Activated B cell treated with CpG ODN at 0.5 μM for 24 hours (primary cell): ENCODE measurements around the gene SAMD8. TPM values are rescaled to one million over a fixed set of nuclear protein-coding genes. Genes with fewer than 3 reads are reported as not detected.
"Not testable (repeated sequence)": the region's sequence is repeated elsewhere in the genome, so short reads cannot be mapped to it uniquely, and the experiment has no call there.

ENCODE experiments used
- ATAC-seq: fragments of 200-7000 bp; cut with Tn5 transposase; one replicate; pipeline ENCODE4 v1.10.0; 2021; ENCODE audit warnings: low read depth, mild to moderate bottlenecking, moderate library complexity
- CTCF ChIA-PET: fragments of 350-600 bp; sonication (Branson Sonifier 250); formaldehyde crosslinking; loops from one replicate; lab custom pipeline; 2021; ENCODE audit warnings: antibody characterized with exemption; lab: Charles Lee
- POLR2A ChIA-PET: fragments of 350-600 bp; sonication (Branson Sonifier 250); formaldehyde crosslinking; loops from one replicate; lab custom pipeline; 2021; ENCODE audit warnings: antibody characterized with exemption; lab: Charles Lee
- DNase-seq: peaks from one replicate; pipeline ENCODE4 v3.0.0; 2022
- H3K27ac Mint-ChIP-seq: one replicate; pipeline ENCODE4 v1.8.0; 2020; ENCODE audit warnings: mixed read lengths
- H3K27me3 Mint-ChIP-seq: one replicate; pipeline ENCODE4 v1.8.0; 2021; ENCODE audit warnings: mixed read lengths
- H3K36me3 Mint-ChIP-seq: one replicate; pipeline ENCODE4 v1.8.0; 2021; ENCODE audit warnings: low read depth, mixed read lengths
- H3K4me1 Mint-ChIP-seq: one replicate; pipeline ENCODE4 v1.8.0; 2021; ENCODE audit warnings: mixed read lengths
- H3K4me3 Mint-ChIP-seq: one replicate; pipeline ENCODE4 v1.8.0; 2020; ENCODE audit warnings: mild to moderate bottlenecking, mixed read lengths
- H3K9me3 Mint-ChIP-seq: one replicate; pipeline ENCODE4 v1.8.0; 2020; ENCODE audit warnings: mixed read lengths
- intact Hi-C: fragments of 100-400 bp; cut with micrococcal nuclease; formaldehyde crosslinking; loops from one replicate; pipeline ENCODE4 v1.15.1; 2024
- total RNA-seq: library from RNA; stranded (reverse); gene quantifications from 2 replicates; pipeline ENCODE4 v1.2.3, GENCODE V29; 2022
- TF ChIP-seq, protein P1 (sequence below): fragments of 200-600 bp; IDR thresholded peaks from one replicate; pipeline ENCODE4 v1.8.0; 2022; ENCODE audit warnings: antibody characterized with exemption, mild to moderate bottlenecking

Gene SAMD8
- total RNA-seq, 1 donor from 2014 or later = 29.1 TPM

DNA sequence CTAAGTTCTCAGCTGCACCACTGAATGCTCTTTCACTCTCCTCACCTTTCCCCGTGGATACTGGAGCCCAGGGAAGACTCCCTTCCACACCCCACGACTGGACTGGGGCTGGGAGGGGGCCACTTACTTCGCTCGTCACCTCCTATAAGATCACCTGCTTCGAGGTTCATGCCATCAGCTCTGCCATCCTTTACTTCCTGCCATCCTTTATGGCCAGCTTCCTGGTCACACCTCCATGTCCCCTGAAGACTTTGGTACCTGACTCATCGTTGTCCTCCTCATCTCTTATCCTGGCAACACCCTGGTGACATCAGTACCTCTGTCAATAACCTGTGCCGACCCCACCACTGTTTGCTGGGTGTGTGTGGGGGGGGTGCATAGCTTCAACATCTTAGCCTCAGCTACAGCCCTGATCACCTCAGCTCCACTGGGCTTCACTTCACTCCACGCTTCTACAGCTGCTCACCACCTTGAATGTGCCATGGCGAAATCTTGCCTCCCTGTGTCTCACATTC is 90.4 kb downstream of the SAMD8 start:
- H3K27me3 Mint-ChIP-seq = no peaks in the 10 kb centered on the region
- no peaks in the 10 kb centered on the region for H3K36me3 Mint-ChIP-seq
- intact Hi-C loops = no loop called here
- TF ChIP-seq, protein P1, sequence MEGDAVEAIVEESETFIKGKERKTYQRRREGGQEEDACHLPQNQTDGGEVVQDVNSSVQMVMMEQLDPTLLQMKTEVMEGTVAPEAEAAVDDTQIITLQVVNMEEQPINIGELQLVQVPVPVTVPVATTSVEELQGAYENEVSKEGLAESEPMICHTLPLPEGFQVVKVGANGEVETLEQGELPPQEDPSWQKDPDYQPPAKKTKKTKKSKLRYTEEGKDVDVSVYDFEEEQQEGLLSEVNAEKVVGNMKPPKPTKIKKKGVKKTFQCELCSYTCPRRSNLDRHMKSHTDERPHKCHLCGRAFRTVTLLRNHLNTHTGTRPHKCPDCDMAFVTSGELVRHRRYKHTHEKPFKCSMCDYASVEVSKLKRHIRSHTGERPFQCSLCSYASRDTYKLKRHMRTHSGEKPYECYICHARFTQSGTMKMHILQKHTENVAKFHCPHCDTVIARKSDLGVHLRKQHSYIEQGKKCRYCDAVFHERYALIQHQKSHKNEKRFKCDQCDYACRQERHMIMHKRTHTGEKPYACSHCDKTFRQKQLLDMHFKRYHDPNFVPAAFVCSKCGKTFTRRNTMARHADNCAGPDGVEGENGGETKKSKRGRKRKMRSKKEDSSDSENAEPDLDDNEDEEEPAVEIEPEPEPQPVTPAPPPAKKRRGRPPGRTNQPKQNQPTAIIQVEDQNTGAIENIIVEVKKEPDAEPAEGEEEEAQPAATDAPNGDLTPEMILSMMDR = no peak
- ChIA-PET CTCF (no interaction called here), POLR2A (interaction anchor here (0.8 kb wide), 1 partner anchor 9 kb away, joined by 3 read pairs; the partner anchor contains the start of gene VDAC2)
- no peaks in the 10 kb centered on the region for H3K4me1 Mint-ChIP-seq
- no peaks in the 10 kb centered on the region for H3K9me3 Mint-ChIP-seq
- H3K4me3 Mint-ChIP-seq = no peak overlapping the region
- ATAC-seq (no peak), DNase-seq (no peak)
- H3K27ac Mint-ChIP-seq = no peak overlapping the region

DNA sequence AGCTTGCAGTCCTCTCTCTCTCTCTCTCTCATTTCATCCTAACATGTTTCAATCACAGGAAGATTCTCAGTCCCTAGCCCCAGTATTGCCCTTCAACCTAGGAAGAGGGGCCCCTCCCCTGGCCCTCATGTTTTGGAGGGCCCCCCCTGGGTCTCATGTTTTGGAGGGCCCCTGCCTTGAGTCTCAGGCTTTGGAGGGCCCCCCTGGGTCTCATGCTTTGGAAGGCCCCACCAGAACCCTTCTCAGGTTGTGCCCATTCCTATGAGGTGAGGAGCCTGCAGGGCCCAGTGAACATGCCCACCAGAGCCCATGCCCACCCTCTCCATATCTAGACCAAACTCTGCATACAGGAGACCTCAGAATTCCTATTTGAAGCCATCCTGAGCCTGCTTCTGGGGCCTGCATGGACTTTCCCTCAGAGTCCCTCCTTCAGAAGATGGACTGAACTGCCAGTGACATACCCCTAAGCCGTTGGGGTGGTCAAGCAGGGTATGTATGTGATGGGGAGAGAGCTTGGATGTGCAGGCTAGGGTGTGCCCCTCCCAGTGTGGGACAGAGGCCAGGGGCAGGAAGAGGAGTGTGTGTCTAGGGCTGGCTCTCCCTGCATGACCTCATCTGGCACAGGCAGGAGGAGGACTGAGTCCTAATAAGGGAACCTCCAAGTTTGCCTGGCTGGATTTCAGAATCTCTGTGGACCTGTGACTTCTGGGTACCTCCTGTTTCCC is 91.0 kb downstream of the SAMD8 start:
- no peak for DNase-seq
- no peak for ATAC-seq
- ChIA-PET POLR2A (interaction anchor here (0.8 kb wide), 1 partner anchor 8 kb away, joined by 3 read pairs; the partner anchor contains the start of gene VDAC2), CTCF (no interaction called here)
- intact Hi-C loops = no loop called here
- H3K27me3 Mint-ChIP-seq = no peaks in the 10 kb centered on the region
- H3K4me3 Mint-ChIP-seq = no peak overlapping the region
- H3K4me1 Mint-ChIP-seq = no peaks in the 10 kb centered on the region
- no peak overlapping the region for H3K27ac Mint-ChIP-seq
- TF ChIP-seq, protein P1 = no peak
- H3K36me3 Mint-ChIP-seq = no peaks in the 10 kb centered on the region
- H3K9me3 Mint-ChIP-seq = no peaks in the 10 kb centered on the region

DNA sequence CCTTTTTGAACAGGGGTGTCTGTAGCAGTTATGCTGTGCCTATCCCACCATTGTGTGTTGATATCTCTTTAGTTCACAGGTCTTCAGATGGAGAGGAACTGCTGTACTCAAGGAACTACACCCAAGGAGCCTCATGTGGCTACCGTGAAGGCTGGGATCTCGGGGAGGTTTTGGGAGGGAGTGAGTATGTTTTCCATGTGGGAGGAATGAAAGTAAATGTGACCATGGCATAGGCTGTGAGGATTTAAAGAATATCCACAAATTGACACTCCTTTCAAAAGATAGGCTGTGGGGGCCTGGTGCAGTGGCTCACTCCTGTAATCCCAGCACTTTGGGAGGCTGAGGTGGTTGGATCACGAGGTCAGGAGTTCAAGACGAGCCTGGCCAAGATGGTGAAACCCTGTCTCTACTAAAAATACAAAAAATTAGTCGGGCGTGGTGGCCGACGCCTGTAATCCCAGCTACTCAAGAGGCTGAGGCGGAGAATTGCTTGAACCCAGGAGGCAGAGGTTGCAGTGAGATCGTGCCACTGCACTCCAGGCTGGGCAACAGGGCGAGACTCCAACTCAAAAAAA is 91.7 kb downstream of the SAMD8 start:
- H3K27ac Mint-ChIP-seq, CTCF ChIA-PET, H3K4me3 Mint-ChIP-seq, intact Hi-C loops, H3K27me3 Mint-ChIP-seq, POLR2A ChIA-PET, DNase-seq, H3K36me3 Mint-ChIP-seq, H3K9me3 Mint-ChIP-seq, ATAC-seq, H3K4me1 Mint-ChIP-seq: not testable (repeated sequence)

DNA sequence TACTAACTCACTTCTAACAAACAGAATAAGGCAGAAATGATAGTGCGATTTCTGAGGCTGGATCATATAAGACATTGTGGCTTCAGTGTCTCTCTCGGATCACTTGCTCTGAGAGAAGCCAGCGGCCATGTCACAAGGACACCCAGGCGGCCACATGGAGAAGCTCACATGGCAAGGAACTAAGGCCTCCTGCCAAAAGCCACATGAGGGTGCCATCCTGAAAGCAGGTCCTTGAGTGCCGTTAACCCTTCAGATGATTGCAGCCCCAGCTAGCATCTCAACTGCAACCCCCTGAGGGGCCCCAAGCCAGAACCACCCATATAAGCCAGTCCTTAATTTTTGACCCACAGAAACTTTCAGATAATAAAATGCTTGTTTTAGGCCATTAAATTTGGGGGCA is 92.3 kb downstream of the SAMD8 start:
- no peak overlapping the region for H3K4me3 Mint-ChIP-seq
- no peaks in the 10 kb centered on the region for H3K36me3 Mint-ChIP-seq
- no peak overlapping the region for H3K27ac Mint-ChIP-seq
- ATAC-seq (no peak), DNase-seq (no peak)
- intact Hi-C loops = no loop called here
- H3K9me3 Mint-ChIP-seq = no peaks in the 10 kb centered on the region
- ChIA-PET CTCF (no interaction called here), POLR2A (no interaction called here)
- TF ChIP-seq, protein P1 = no peak
- H3K27me3 Mint-ChIP-seq = no peaks in the 10 kb centered on the region
- H3K4me1 Mint-ChIP-seq = no peaks in the 10 kb centered on the region

DNA sequence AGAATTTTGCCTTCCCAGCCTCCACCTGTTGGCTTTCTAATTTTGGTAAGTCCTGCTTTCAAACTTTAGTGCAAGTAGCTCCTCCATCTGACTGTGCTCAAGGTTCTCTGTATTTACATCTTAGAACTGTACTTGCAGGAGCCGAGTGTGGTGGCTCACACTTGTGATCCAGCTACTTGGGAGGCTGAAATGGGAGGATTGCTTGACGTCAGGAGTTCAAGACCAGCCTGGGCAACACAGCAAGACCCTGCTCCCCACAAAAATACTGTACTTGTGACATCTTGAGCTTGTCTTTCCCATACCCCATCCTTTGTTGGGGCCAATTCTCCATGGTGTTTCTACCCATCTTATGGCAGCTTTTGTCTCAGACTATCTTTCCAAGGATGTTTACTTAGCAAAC is 94.5 kb downstream of the SAMD8 start:
- TF ChIP-seq, protein P1 = no peak
- intact Hi-C loops = no loop called here
- Mint-ChIP-seq H3K36me3 (peaks cover 4% of the 10 kb centered on the region), H3K27ac (no peak overlapping the region), H3K27me3 (no peaks in the 10 kb centered on the region), H3K4me3 (no peak overlapping the region), H3K4me1 (peaks cover 5% of the 10 kb centered on the region), H3K9me3 (no peaks in the 10 kb centered on the region)
- no peak for DNase-seq
- POLR2A ChIA-PET = interaction anchor here (0.6 to 0.7 kb wide), 2 partner anchors 129 to 1057 kb away, joined by 3 read pairs; no protein-coding TSS in a partner anchor
- CTCF ChIA-PET = interaction anchor here (1.0 kb wide), 1 partner anchor 18 kb away, joined by 3 read pairs; no protein-coding TSS in a partner anchor
- ATAC-seq = no peak

DNA sequence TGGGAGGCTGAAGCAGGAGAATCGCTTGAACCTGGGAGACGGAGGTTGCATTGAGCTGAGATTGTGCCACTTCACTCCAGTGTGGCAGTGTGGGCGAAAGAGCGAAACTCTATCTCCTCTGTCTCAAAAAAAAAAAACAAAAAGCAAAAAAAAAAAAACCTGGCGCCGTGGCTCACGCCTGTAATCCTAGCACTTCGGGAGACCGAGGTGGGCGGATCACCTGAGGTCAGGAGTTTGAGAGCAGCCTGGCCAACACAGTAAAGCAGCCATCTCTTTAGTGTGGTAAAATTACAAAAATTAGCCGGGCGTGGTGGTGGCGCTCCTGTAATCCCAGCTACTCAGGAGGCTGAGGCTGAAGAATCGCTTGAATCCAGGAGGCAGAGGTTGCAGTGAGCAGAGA is 95.2 kb downstream of the SAMD8 start:
- H3K4me3 Mint-ChIP-seq, ATAC-seq, H3K9me3 Mint-ChIP-seq, DNase-seq, intact Hi-C loops, H3K27me3 Mint-ChIP-seq, H3K27ac Mint-ChIP-seq, H3K4me1 Mint-ChIP-seq: not testable (repeated sequence)
- CTCF ChIA-PET = interaction anchor here (0.9 to 1.6 kb wide), 3 partner anchors 18 to 24 kb away, joined by 3 to 4 read pairs (median 4); no protein-coding TSS in a partner anchor
- POLR2A ChIA-PET = interaction anchor here (0.7 kb wide), 2 partner anchors 17 to 130 kb away, joined by 3 to 6 read pairs; no protein-coding TSS in a partner anchor
- peaks cover 11% of the 10 kb centered on the region for H3K36me3 Mint-ChIP-seq
